Transverse colon (tissue), 4 donors: ENCODE measurements around the gene CREB5. TPM values are rescaled to one million over a fixed set of nuclear protein-coding genes. Genes with fewer than 3 reads are reported as not detected.

Experiments used
- DNase-seq: peaks from one replicate; pipeline ENCODE4 v3.0.0-alpha.2; 2019
- H3K27ac ChIP-seq, 4 donors: fragments of 200-600 bp; sonication (generic); 2 replicates each; pipeline ENCODE4 v1.5.1; 2016 to 2018; ENCODE audit warnings: inconsistent platforms in 4 of 4
- H3K27me3 ChIP-seq: fragments of 200-600 bp; sonication (generic); 2 replicates; pipeline ENCODE4 v1.5.1; 2017; ENCODE audit warnings: inconsistent platforms
- H3K36me3 ChIP-seq, 4 donors: fragments of 200-600 bp; sonication (generic); 2 replicates each; pipeline ENCODE4 v1.5.1; 2017 to 2019; ENCODE audit warnings: inconsistent platforms in 4 of 4
- H3K4me1 ChIP-seq, 4 donors: fragments of 200-600 bp; sonication (generic); 2 replicates each; pipeline ENCODE4 v1.5.1; 2017 to 2020; ENCODE audit warnings: inconsistent platforms in 4 of 4
- H3K4me3 ChIP-seq, 4 donors: fragments of 200-600 bp; sonication (generic); 1 replicate in 1 of 4; 2 replicates in 3 of 4; pipeline versions ENCODE4 v1.5.1 to v1.6.1; 2017 to 2019; ENCODE audit warnings: inconsistent platforms in 4 of 4
- H3K9me3 ChIP-seq, 2 donors: fragments of 200-600 bp; sonication (generic); 2 replicates each; pipeline ENCODE4 v1.5.1; 2017 to 2019; ENCODE audit warnings: inconsistent platforms in 2 of 2
- EP300 ChIP-seq: sonication (generic); formaldehyde crosslinking; IDR thresholded peaks from one replicate; pipeline ENCODE4 v1.6.1; 2017; ENCODE audit warnings: antibody characterized with exemption, low read depth
- POLR2A ChIP-seq: fragments of 450-650 bp; IDR thresholded peaks from one replicate; pipeline ENCODE4 v1.6.1; 2016; ENCODE audit warnings: antibody characterized with exemption, mild to moderate bottlenecking, moderate library complexity
- POLR2AphosphoS5 ChIP-seq, 3 donors: sonication (generic); formaldehyde crosslinking; IDR thresholded peaks; one replicate each; pipeline ENCODE4 v1.6.1; 2016; ENCODE audit warnings: antibody characterized with exemption in 3 of 3
- WGBS, 2 donors: methylation state at CpG; one replicate each; pipeline ENCODE4 v1.1.5; 2018; ENCODE audit warnings: low coverage in 1 of 2; 5-methylcytosine and 5-hydroxymethylcytosine counted together
- in situ Hi-C, 4 donors: fragments of 200-750 bp; cut with MboI; loops; one replicate each; pipeline versions ENCODE4 v1.15.0 to v1.15.1; 2017; ENCODE audit warnings: low sequenced_read_pairs in 3 of 4, low pct_ligation_motif_present in 1 of 4, low pct_unique_long_range_greater_than_20kb in 1 of 4
- intact Hi-C: fragments of 100-400 bp; cut with DNase I; formaldehyde crosslinking; loops from one replicate; pipeline ENCODE4 v1.15.1; 2023; ENCODE audit warnings: low total_unique reads
- total RNA-seq, 4 donors: library from RNA; depleted of rRNA; stranded (reverse); fragments of >200 nt; gene quantifications; one replicate each; pipeline ENCODE4 v1.1.0, GENCODE V29; 2016
- TF ChIP-seq, protein P1 (sequence below), 5 experiments: fragments of 200-600 bp in 3 of 5; fragments of 450-650 bp in 2 of 5; sonication (generic) in 3 of 5; IDR thresholded peaks; 1 replicate in 2 of 5; 2 replicates in 3 of 5; pipeline ENCODE4 v1.5.1; 2016 to 2017; ENCODE audit warnings: antibody characterized with exemption in 5 of 5, inconsistent platforms in 3 of 5, mild to moderate bottlenecking in 2 of 5, moderate library complexity in 1 of 5

Gene CREB5
- total RNA-seq, 4 donors from 2014 or later: 3.0 to 12.2 (median 7.0) TPM

DNA sequence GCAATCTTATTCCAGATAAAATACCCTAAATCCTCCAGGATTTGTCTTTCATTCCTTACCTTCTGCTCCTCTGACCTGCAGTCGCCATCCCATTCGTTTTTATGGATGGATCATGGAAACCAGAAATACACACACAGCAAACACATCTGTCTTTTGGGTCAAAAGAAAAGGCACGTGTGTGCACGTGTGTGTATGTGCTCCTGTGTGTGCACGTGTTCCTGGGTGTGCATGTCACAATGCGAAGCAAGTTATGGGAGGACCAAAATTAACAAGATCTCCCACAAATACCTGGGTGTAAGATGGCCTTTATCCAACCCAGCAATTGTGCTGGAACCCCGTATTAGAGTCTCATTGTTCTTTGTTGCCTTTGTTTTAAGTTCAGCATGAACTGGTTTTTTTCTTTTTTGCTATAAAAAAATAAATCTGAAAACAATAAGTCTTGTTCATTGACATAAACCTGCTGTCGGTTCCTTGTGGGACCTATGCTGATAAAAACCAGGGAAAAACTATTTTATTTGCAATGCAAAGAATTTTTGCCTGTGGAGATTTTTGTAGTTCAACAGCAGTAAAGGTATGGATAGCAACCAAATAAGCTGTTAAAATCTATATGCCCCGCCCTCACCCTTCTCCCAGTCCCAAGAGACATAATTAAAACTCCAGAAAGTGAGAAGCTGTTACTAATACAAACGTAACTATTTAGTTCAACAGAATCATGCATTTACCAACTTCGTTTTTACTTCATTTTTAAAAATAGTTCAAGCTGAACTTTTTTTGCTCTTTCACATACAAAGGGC, 229.6 kb downstream of the CREB5 start:
- DNase-seq: no peak
- intact Hi-C loops: no loop called here
- TF ChIP-seq, protein P1, sequence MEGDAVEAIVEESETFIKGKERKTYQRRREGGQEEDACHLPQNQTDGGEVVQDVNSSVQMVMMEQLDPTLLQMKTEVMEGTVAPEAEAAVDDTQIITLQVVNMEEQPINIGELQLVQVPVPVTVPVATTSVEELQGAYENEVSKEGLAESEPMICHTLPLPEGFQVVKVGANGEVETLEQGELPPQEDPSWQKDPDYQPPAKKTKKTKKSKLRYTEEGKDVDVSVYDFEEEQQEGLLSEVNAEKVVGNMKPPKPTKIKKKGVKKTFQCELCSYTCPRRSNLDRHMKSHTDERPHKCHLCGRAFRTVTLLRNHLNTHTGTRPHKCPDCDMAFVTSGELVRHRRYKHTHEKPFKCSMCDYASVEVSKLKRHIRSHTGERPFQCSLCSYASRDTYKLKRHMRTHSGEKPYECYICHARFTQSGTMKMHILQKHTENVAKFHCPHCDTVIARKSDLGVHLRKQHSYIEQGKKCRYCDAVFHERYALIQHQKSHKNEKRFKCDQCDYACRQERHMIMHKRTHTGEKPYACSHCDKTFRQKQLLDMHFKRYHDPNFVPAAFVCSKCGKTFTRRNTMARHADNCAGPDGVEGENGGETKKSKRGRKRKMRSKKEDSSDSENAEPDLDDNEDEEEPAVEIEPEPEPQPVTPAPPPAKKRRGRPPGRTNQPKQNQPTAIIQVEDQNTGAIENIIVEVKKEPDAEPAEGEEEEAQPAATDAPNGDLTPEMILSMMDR (IDR thresholded peaks at IDR 0.05): no peak
- TF ChIP-seq EP300: no peak
- TF ChIP-seq POLR2A: no peak
- TF ChIP-seq POLR2AphosphoS5 (IDR thresholded peaks at IDR 0.05): no peak
- no peaks in the 10 kb centered on the region for H3K36me3 ChIP-seq
- no peak overlapping the region for H3K4me3 ChIP-seq
- H3K4me1 ChIP-seq: no peaks in the 10 kb centered on the region
- H3K9me3 ChIP-seq: no peaks in the 10 kb centered on the region
- H3K27me3 ChIP-seq: no peaks in the 10 kb centered on the region
- in situ Hi-C loops: no loop called here
- H3K27ac ChIP-seq: no peak overlapping the region
- WGBS, 2 donors: 64 to 79% methylated on average over 11 of the region's 11 CpGs

DNA sequence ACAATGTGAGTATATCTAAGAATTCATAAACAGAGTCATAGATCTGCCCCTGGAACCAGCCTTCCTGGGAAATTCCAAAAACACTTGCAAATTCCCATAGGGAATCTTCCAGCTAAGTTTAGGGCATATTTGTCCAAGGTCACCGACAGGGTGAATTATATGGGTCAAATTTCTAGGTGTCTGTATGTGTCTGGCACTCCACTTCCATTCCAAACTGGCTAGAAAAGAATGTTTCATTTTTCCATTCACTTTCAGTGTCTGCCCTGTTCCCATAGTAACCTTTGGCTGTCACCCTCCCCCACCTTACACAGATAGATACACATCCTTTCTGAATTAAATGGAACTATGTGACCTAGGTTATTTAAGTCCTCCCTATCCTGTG, 230.9 kb downstream of the CREB5 start:
- WGBS, 2 donors: 75 to 86% methylated on average over 1 of the region's 1 CpG
- TF ChIP-seq EP300: no peak
- TF ChIP-seq POLR2A: no peak
- TF ChIP-seq, protein P1 (IDR thresholded peaks at IDR 0.05): no peak
- Histone ChIP-seq H3K9me3 (no peaks in the 10 kb centered on the region), H3K27me3 (no peaks in the 10 kb centered on the region), H3K36me3 (no peaks in the 10 kb centered on the region), H3K27ac (no peak overlapping the region), H3K4me1 (no peaks in the 10 kb centered on the region), H3K4me3 (no peak overlapping the region)
- in situ Hi-C loops (no loop called here), intact Hi-C loops (no loop called here)
- DNase-seq: no peak

GRCh38 chr7:28643584-28644340, 231.4 kb downstream of the CREB5 start:
- in situ Hi-C loops (no loop called here), intact Hi-C loops (no loop called here)
- 55% methylated on average over 3 of the region's 3 CpGs; no CpG with 5 or more reads in 1 of the 2 donors for WGBS, 2 donors
- Histone ChIP-seq H3K27ac (no peak overlapping the region), H3K4me1 (no peaks in the 10 kb centered on the region), H3K4me3 (no peak overlapping the region), H3K36me3 (no peaks in the 10 kb centered on the region), H3K9me3 (no peaks in the 10 kb centered on the region), H3K27me3 (no peaks in the 10 kb centered on the region)
- DNase-seq: no peak
- no peak for TF ChIP-seq POLR2AphosphoS5 (IDR thresholded peaks at IDR 0.05)
- no peak for TF ChIP-seq EP300
- TF ChIP-seq POLR2A: no peak
- TF ChIP-seq, protein P1 (IDR thresholded peaks at IDR 0.05): no peak

GRCh38 chr7:28645866-28646265, 233.5 kb downstream of the CREB5 start:
- in situ Hi-C loops (no loop called here), intact Hi-C loops (no loop called here)
- 90 to 100% methylated on average over 1 of the region's 1 CpG for WGBS, 2 donors

More at GRCh38 chr7:28645866-28646265, 233.5 kb downstream of the CREB5 start:
- no peak overlapping the region for H3K4me3 ChIP-seq
- H3K4me1 ChIP-seq: no peaks in the 10 kb centered on the region
- no peaks in the 10 kb centered on the region for H3K9me3 ChIP-seq
- H3K36me3 ChIP-seq: no peaks in the 10 kb centered on the region
- no peaks in the 10 kb centered on the region for H3K27me3 ChIP-seq
- DNase-seq: no peak
- H3K27ac ChIP-seq: no peak overlapping the region
- TF ChIP-seq POLR2A: no peak
- TF ChIP-seq EP300: no peak
- no peak for TF ChIP-seq POLR2AphosphoS5 (IDR thresholded peaks at IDR 0.05)
- TF ChIP-seq, protein P1 (IDR thresholded peaks at IDR 0.05): no peak
